KBM-7 (cell line): ENCODE data around the gene CDYL.
"Not testable (repeated sequence)": the region's sequence is repeated elsewhere in the genome, so short reads cannot be mapped to it uniquely, and the experiment has no call there.

ENCODE experiments used
- DNase-seq: peaks from one replicate; pipeline ENCODE4 v3.0.0-alpha.2; 2015
- in situ Hi-C: fragments of 300-500 bp; cut with MboI; formaldehyde crosslinking; loops from 2 replicates; pipeline ENCODE4 v1.14.3; 2020; ENCODE audit warnings: low sequenced_read_pairs, low pct_unique_long_range_greater_than_20kb, mixed read lengths

Gene CDYL

DNA sequence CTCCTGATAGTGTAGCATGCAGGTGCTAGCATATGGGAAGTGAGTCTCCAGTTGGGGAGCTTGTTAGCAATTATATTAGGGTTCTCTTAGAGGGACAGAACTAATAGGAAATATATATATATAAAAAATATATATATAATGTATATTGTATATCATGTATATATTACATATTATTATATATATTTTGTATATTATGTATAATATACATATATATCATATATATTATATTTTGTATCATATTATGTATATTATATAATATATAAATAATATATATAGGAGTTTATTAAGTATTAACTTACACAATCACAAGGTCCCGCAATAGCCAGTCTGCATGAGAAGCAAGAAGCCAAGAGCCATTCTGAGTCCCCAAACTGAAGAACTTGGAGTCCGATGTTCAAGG, 84.2 kb downstream of the CDYL start:
- in situ Hi-C loops = no loop called here

DNA sequence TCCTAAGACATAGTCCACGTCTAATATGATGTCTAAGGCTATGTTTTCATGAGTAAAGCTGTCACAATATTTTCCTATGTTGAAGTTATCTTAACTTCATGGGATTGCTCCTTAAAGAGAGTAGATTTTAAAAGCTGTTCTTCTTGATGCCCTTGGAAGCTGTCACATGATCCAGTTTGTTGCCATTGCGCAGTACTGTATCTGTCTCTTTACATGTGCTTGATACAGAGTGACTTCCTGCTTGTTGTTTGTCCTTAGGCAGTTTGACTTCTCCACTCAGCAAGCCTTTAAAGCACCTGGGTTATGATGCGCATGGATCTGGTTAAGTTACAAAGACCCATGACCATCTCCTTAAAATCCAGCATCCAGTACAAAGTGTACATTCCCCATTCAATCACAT, 85.4 kb downstream of the CDYL start:
- DNase-seq = peak; percentile 12
- in situ Hi-C loops = no loop called here

More for the DNA sequence above, 84.2 kb downstream of the CDYL start:
- no peak for DNase-seq

- in situ Hi-C loops = no loop called here
- DNase-seq = peak; percentile 71
These were observed 88.3 kb downstream of the CDYL start for GRCh38 chr6:4864519-4864918.

DNA sequence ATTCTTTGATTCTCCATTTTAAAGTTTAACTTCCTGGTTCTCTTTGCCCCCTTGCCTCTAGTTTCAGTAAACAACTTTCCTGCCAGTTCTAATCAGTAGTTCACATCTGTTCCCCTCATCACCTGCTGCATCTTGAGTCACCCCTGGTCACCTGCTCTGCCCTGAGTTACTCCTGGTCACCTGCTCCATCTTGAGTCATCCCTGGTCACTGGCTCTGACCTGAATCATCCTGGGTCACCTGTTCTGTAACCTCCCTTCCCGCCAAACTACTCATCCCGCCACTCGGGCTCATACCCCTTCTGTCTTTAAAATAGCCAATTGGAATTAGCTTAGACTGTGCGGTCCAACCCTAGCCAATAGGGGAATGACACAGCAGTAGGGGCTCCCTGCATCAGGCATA, 88.8 kb downstream of the CDYL start:
- in situ Hi-C loops, DNase-seq: not testable (repeated sequence)

DNA sequence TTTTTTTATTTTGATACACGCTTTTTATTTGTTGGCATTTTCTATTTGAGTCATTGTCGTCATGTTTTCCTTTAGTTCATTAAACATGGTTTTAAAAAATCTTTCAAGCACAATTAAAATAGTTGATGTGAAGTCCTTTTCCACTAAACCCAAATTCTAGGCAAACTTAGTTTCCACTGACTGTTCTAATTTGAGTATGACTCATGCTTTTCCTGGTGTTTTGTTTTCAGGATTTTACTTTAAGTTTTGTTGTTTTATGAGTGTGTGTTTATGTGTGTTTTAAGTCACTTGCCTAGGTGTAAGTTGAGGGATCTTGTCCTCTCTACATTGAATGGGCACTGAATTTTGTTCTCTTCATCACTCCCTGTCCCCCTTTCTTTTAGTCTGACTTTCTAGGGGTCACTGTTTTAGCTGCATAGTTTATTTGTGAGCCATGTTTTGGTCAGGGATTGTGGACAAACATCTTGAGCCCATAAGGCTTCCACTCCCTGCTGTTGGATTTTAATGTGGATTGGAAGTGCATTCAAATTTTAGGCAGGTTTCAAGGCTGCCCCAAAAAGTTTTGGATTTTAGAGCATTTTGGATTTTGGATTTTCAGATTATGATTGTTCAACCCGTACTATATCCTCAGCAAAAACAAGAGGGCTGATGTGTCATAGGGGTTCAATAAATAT, 94.8 kb downstream of the CDYL start:
- DNase-seq = no peak
- in situ Hi-C loops = no loop called here

DNA sequence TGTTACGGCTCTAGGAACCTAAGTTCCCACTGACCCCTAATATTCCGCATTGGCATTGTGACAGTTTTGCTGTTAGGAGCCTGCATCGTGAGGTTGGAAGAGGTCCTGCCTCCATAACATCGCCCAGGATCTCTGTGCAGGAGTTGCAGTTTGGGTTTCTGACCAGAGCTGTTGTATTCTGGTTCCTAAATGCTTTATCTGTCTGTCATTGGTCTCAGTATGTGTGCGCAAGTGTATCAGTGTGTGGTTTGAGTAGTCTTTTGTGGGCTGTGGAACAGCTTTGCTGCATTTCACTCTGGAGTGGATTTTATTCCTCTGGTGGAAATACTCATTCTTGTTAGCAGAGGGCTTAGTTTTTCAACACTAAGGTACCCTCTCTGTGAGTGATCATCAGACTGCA, 95.6 kb downstream of the CDYL start:
- in situ Hi-C loops = no loop called here
- DNase-seq = no peak

- in situ Hi-C loops = no loop called here
- no peak for DNase-seq
These were observed 96.6 kb downstream of the CDYL start for GRCh38 chr6:4872841-4873240.

DNA sequence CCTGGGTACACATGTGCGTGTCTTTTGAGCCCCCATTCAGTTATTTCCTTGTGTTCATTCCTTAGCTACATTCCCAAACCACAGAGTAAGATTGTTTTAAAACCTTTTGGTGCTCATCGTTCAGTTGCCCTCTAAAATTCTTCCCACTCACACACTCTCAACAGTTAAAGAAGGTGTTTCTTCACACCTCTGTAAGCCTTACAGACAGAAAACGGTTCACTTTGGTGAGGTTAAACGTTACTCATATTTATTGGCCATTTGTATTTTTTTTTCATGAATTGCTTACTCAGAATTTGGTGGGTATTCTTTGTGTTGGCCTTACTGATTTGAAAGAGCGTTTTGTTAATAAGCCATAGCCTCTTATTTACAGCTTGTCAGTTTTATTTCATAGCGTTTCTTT, 97.7 kb downstream of the CDYL start:
- DNase-seq = no peak
- in situ Hi-C loops = no loop called here

DNA sequence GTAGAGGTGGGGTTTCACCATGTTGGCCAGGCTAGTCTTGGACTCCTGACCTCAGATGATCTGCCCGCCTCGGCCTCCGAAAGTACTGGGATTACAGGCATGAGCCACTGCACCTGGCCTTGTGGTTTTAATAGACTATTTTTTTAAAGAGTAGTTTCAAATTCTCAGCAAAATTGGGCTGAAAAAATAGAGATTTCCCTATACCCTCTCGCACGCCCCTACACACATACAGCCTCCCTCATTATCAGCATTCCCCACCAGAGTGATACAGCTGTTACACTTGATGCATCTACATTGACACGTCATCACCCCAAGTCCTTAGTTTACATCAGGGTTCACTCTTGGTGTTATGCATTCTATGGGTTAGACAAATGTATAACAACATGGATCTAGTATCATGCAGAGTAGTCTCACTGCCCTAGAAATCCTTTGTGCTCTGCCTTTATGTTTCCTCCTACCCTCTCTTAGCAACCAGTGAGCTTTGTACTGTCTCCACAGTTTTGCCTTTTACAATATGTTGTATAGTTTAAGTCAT, 103.6 kb downstream of the CDYL start:
- DNase-seq = no peak
- in situ Hi-C loops = no loop called here

GRCh38 chr6:4880363-4880762, 104.2 kb downstream of the CDYL start:
- in situ Hi-C loops = no loop called here
- DNase-seq = no peak

GRCh38 chr6:4883298-4883697, 107.1 kb downstream of the CDYL start:
- DNase-seq = no peak
- in situ Hi-C loops = no loop called here

DNA sequence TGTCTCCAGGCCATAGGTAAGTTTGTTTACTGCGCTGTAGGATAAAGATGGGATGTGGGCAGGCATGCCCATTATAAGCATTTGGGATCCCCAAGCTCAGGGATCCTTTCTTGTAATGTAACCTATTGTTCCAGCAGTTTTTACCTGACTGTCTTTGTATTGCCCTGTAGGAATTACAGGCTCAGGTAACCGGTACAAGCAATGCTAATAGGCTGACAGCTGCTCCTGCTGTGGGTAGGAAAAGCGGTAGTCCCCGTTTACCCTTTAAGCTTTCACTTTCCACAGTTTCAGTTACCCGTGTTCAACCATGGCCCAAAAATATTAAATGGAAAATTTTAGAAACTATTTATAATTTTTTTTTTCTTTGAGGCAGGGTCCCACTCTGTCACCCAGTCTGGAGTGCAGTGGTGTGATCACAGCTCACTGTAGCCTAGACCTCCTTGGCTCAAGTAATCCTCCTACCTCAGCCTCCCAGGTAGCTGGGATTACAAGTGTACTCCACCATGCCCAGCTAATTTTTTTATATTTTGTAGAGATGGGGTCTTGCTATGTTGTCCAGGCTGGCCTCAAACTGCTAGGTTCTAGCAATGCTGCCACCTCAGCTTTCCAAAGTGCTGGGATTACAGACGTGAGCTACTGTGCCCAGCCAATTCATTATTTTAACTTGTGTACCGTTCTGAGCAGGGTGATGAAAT, 108.6 kb downstream of the CDYL start:
- in situ Hi-C loops = no loop called here
- no peak for DNase-seq

DNA sequence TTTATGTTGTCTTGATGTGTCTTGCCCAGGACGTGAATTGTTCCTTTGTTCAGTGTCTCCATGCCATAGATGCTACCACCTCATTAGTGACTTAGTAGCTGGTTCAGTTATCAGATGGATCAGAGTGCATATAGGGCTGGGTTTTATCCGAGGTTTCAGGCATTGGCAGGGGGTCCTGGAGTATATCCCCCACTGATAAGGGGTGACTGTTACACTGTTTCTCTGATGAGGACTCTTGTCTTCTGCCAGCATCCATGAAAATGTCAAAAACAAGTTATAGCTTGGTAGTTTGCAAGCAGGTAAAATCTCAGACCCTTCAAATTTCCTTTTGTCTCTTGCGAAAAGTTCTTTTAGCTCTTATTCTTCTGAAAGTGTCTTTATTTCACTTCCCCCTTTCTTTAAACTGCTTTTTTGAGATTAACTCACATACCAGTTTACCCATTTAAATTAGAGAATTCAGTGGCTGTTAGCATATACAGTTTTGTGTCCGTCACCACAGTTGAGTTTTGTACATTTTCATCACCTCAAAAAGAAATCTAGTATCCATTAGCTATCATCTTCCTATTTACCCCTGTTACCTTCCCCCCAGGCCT, 109.2 kb downstream of the CDYL start:
- in situ Hi-C loops = no loop called here
- no peak for DNase-seq

DNA sequence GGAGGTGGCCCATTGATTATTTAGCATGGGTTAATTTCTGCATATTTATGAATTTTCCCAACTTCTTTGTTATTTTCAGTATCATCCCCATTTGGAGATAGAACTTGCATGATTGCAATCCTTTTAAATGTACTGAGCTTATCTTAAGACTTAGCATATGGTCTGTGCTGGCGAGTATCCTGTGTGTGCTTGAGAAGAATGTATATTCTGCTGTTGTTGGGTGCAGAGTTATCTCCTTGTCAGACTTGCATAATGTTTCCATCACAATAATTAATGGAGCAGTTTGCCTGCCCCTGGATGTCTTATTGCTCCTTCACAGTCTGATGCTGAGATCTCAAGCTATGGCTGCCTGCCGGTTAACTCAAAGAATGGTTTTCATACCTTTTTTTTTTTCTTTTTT, 112.6 kb downstream of the CDYL start:
- DNase-seq = no peak
- in situ Hi-C loops = no loop called here

DNA sequence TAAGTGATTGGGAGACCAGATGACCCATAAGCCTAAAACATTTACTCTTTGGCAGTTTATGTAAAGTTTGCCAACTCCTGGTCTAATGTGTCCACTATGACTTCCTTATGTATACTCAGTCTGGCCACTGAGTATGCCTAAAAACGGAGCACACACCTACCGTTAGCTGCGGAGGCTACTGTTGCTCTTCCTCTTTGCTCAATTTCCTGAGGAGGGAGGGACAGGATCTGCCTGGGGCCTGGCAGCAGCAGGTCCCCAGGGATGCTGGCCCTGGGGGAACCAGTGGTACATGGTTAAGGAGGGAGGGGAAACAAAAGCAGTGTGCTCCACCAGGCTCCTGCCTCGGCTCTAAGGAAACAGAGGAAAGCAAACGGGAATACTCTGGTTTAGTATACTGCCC, 113.5 kb downstream of the CDYL start:
- peak; percentile 63 for DNase-seq
- in situ Hi-C loops = no loop called here

DNA sequence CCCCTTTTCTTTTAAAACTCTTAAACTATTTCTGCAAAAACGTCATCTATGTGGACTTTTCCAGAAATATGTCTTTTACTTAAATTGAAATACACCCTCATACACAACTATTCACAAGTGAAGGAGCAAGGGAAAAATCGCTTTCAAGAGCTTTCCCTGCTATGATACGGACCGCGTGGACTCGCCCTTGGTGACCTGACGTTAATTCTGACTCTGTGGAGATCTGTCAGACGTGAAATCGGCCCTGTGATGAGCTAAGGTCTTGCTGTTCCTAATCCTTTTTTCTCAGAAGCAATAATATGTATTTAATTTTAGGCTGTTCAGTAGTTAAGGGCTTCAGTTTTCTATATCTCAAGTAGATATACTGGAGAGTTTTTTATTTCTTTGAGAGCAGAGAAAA, 114.0 kb downstream of the CDYL start:
- in situ Hi-C loops = no loop called here
- no peak for DNase-seq

DNA sequence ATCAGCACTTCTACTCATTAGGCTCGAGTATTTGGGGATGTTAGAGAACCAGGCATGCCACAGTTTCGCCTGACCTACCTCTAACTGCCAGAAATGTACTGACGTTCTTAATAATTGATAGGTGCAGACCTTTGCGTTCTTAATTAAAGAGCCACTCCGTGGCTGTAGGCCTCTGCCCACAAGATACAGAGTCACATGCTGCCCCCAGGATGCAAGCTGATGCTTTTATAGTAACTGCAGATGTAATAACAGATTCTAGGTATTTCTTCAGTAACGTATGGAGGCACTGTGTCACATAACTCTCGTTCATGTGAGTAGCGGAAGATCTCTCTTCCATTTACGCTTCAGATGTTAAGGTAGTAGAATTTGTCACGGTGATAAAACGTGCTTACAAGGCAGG, 114.4 kb downstream of the CDYL start:
- in situ Hi-C loops = no loop called here
- DNase-seq = no peak

- in situ Hi-C loops = no loop called here
These were observed 114.9 kb downstream of the CDYL start for GRCh38 chr6:4891141-4891540.

DNA sequence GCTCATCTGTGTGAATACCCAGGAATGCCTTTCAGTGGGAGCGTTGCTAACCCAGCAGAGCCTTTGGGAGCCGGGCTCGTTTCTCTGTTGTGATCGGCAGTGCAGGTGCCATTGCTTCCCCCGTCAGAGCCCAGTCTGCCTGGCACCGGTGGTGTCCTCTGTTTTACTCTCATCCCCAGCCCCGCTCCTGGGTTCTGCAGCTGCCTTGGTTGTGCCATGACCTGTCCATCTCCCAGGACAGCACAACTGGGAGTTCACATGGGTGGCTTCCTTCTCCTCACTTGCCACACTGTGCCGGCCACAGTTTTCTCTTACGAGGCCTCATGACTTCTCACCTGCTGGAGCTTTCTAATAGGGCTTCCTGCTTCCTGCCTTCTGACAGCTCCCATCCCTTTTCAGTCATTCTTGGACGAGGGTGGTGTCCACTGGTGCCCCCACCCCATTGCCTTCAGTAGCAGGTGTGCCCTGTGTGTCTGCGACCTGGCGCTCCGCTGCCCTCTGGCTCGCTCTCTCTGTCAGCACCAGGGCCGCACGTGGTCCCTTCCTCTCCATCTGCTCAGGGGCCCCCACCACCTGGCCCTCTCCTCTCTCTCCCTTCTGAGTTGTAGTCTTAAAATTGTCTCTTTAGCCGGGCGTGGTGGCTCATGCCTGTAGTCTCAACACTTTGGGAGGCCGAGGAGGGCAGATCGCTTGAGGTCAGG, 116.7 kb downstream of the CDYL start:
- DNase-seq = no peak
- in situ Hi-C loops = no loop called here

More at GRCh38 chr6:4891141-4891540, 114.9 kb downstream of the CDYL start:
- no peak for DNase-seq

GRCh38 chr6:4894049-4894448, 117.8 kb downstream of the CDYL start:
- in situ Hi-C loops = no loop called here
- DNase-seq = no peak
